SK-N-SH (cell line): ENCODE data around the gene LMX1A. TPM values are rescaled to one million over a fixed set of nuclear protein-coding genes. Genes with fewer than 3 reads are reported as not detected.

Source experiments
- CTCF ChIA-PET: fragments of 300-600, 350-600 bp; formaldehyde crosslinking; extraction: SDS; loops from one replicate; lab custom pipeline; 2021; lab: Yijun Ruan, JAX
- POLR2A ChIA-PET: fragments of 350-600 bp; sonication (Branson Sonifier 250); formaldehyde crosslinking; extraction: SDS; loops from one replicate; lab custom pipeline; 2020; ENCODE audit warnings: antibody characterized with exemption, inconsistent platforms; lab: Yijun Ruan, JAX
- DNase-seq: peaks from one replicate; pipeline ENCODE4 v3.0.0; 2012
- H2AFZ ChIP-seq: fragments of 200-600 bp; sonication (generic); 2 replicates; pipeline ENCODE4 v1.8.1; 2016; ENCODE audit warnings: antibody characterized with exemption, mild to moderate bottlenecking, low read depth
- H3F3A ChIP-seq: fragments of 200-600 bp; sonication (generic); replicated peaks from 2 replicates; pipeline ENCODE3; 2016; ENCODE audit warnings: antibody characterized with exemption, mild to moderate bottlenecking; ENCODE audit not compliant: insufficient read depth
- H3K27ac ChIP-seq, 2 experiments: fragments of 200-500 bp in 1 of 2; fragments of 200-600 bp in 1 of 2; sonication (Bioruptor generic) in 1 of 2; sonication (generic), shearing (Covaris generic) in 1 of 2; 2 replicates each; pipeline versions ENCODE4 v1.5.1 to v1.6.1; 2014 to 2016; ENCODE audit warnings: low read depth in 2 of 2, inconsistent platforms in 1 of 2, low read length in 1 of 2, mild to moderate bottlenecking in 1 of 2, mixed read lengths in 1 of 2
- H3K27me3 ChIP-seq: fragments of 200-600 bp; sonication (generic), shearing (Covaris generic); 2 replicates; pipeline ENCODE4 v1.6.1; 2016; ENCODE audit warnings: mixed run types; ENCODE audit not compliant: insufficient read depth
- H3K36me3 ChIP-seq, 2 experiments: fragments of 200-500 bp in 1 of 2; fragments of 200-600 bp in 1 of 2; sonication (Bioruptor generic) in 1 of 2; sonication (generic) in 1 of 2; replicated peaks in 1 of 2; 2 replicates each; pipeline versions ENCODE3 to v1.5.1; 2014 to 2016; ENCODE audit warnings: low read length in 1 of 2, mild to moderate bottlenecking in 1 of 2; ENCODE audit not compliant: insufficient read depth in 2 of 2, control insufficient read depth in 1 of 2
- H3K4me1 ChIP-seq, 2 experiments: fragments of 200-500 bp in 1 of 2; fragments of 200-600 bp in 1 of 2; sonication (Bioruptor generic) in 1 of 2; sonication (generic), shearing (Covaris generic) in 1 of 2; 2 replicates each; pipeline versions ENCODE4 v1.5.1 to v1.6.1; 2014 to 2016; ENCODE audit warnings: low read depth in 1 of 2, low read length in 1 of 2, mixed run types in 1 of 2; ENCODE audit not compliant: insufficient read depth in 2 of 2, control insufficient read depth in 1 of 2
- H3K4me2 ChIP-seq: fragments of 200-600 bp; sonication (generic), shearing (Covaris generic); 2 replicates; pipeline ENCODE4 v1.6.1; 2017; ENCODE audit warnings: mixed run types
- H3K4me3 ChIP-seq, 2 experiments: fragments of 200-500 bp in 1 of 2; fragments of 200-600 bp in 1 of 2; sonication (Bioruptor generic) in 1 of 2; sonication (generic), shearing (Covaris generic) in 1 of 2; 2 replicates each; pipeline versions ENCODE4 v1.5.1 to v1.8.1; 2014 to 2016; ENCODE audit warnings: low read depth in 2 of 2, inconsistent platforms in 1 of 2, low read length in 1 of 2, mild to moderate bottlenecking in 1 of 2, mixed read lengths in 1 of 2, moderate library complexity in 1 of 2
- H3K79me2 ChIP-seq: fragments of 200-600 bp; sonication (generic); 2 replicates; pipeline ENCODE4 v1.8.1; 2017; ENCODE audit warnings: mild to moderate bottlenecking; ENCODE audit not compliant: insufficient read depth
- H3K9ac ChIP-seq: fragments of 200-600 bp; sonication (generic); 2 replicates; pipeline ENCODE4 v1.6.1; 2017; ENCODE audit warnings: mixed run types
- H3K9me2 ChIP-seq: fragments of 200-600 bp; sonication (generic); 2 replicates; pipeline ENCODE4 v1.6.1; 2017; ENCODE audit warnings: mixed run types
- H3K9me3 ChIP-seq: fragments of 200-600 bp; sonication (generic); 2 replicates; pipeline ENCODE4 v1.6.1; 2017; ENCODE audit warnings: mixed run types, mild to moderate bottlenecking, moderate library complexity
- H4K20me1 ChIP-seq: fragments of 200-600 bp; sonication (generic); 2 replicates; pipeline ENCODE4 v1.6.1; 2017; ENCODE audit warnings: mild to moderate bottlenecking, mixed run types; ENCODE audit not compliant: insufficient read depth
- EZH2phosphoT487 ChIP-seq: fragments of 200-600 bp; sonication (generic); IDR thresholded peaks from 2 replicates; pipeline ENCODE4 v1.6.1; 2017; ENCODE audit warnings: low read depth, mixed run types, mild to moderate bottlenecking, antibody characterized with exemption, moderate library complexity, borderline replicate concordance
- MXI1 ChIP-seq: IDR thresholded peaks from 2 replicates; pipeline ENCODE4 v1.6.1; 2012; ENCODE audit warnings: mild to moderate bottlenecking, low read depth, low read length, improper control_type of control experiment
- TAF1 ChIP-seq: IDR thresholded peaks from 2 replicates; pipeline ENCODE4 v1.6.1; 2012; ENCODE audit warnings: low read depth, mild to moderate bottlenecking, low read length, moderate library complexity, borderline replicate concordance
- TEAD4 ChIP-seq: IDR thresholded peaks from 2 replicates; pipeline ENCODE4 v1.4.0; 2012; ENCODE audit warnings: mild to moderate bottlenecking, borderline replicate concordance; ENCODE audit not compliant: insufficient read depth
- YY1 ChIP-seq: IDR thresholded peaks from 2 replicates; pipeline ENCODE4 v1.4.0; 2012; ENCODE audit warnings: low read depth, mild to moderate bottlenecking
- WGBS: methylation state at CpG from one replicate; pipeline ENCODE4 v1.1.6; 2017; ENCODE audit warnings: low lambda C conversion rate; 5-methylcytosine and 5-hydroxymethylcytosine counted together
- polyA plus RNA-seq, 3 experiments: library from polyadenylated mRNA; depleted of rRNA; stranded (reverse); fragments of >200 nt; gene quantifications; 2 replicates each; pipeline ENCODE4 v1.2.3, GENCODE V29; 2012
- TF ChIP-seq, protein P1 (sequence below): IDR thresholded peaks from 2 replicates; pipeline ENCODE4 v1.6.1; 2012; ENCODE audit warnings: mild to moderate bottlenecking, low read depth, low read length, moderate library complexity

The LMX1A gene
- polyA plus RNA-seq, 1 of the 3 experiments (the other 2 are of a cell fraction) = not detected

DNA sequence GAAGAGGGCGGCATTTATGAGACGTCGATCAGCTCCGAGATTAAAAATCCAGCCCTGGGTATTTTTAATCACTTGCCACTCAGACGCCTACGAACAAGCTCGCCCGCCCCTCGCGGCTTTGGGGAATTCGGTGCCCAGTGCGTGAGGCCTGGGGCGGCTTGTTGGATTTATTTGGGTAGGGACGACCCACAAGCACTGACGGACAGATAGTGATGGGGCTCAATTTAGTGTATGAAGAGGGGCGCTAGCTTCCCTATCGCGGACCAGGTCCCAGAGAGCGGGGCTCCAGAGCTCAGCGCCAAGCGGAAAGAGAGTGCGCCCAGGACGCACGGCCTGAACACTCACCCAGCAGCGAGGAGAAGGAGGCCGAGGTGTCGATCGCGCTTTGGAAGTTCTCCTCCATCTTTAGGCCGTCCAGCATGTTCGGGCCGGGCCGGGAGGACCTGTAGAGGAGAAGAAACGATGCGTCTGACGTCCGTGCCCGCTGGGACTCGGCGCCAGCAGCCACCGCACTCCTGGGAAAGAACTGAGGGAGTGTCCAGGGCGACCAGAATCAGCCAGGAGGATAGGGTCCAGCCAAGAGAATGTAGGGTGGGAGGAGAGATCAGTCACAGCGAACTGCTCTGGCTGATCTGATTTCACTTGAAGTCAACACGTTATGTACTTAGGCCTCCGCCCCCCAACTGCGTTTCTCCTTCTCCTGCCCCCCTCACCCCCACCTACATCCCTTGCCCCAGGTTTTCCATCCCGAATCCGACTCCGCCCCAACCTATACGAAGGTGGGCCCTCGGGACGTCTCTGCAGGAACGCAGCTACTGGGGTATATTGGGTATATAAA is 1.2 kb downstream of the LMX1A start (continued):
- TF ChIP-seq, protein P1, sequence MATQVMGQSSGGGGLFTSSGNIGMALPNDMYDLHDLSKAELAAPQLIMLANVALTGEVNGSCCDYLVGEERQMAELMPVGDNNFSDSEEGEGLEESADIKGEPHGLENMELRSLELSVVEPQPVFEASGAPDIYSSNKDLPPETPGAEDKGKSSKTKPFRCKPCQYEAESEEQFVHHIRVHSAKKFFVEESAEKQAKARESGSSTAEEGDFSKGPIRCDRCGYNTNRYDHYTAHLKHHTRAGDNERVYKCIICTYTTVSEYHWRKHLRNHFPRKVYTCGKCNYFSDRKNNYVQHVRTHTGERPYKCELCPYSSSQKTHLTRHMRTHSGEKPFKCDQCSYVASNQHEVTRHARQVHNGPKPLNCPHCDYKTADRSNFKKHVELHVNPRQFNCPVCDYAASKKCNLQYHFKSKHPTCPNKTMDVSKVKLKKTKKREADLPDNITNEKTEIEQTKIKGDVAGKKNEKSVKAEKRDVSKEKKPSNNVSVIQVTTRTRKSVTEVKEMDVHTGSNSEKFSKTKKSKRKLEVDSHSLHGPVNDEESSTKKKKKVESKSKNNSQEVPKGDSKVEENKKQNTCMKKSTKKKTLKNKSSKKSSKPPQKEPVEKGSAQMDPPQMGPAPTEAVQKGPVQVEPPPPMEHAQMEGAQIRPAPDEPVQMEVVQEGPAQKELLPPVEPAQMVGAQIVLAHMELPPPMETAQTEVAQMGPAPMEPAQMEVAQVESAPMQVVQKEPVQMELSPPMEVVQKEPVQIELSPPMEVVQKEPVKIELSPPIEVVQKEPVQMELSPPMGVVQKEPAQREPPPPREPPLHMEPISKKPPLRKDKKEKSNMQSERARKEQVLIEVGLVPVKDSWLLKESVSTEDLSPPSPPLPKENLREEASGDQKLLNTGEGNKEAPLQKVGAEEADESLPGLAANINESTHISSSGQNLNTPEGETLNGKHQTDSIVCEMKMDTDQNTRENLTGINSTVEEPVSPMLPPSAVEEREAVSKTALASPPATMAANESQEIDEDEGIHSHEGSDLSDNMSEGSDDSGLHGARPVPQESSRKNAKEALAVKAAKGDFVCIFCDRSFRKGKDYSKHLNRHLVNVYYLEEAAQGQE = no peak

DNA sequence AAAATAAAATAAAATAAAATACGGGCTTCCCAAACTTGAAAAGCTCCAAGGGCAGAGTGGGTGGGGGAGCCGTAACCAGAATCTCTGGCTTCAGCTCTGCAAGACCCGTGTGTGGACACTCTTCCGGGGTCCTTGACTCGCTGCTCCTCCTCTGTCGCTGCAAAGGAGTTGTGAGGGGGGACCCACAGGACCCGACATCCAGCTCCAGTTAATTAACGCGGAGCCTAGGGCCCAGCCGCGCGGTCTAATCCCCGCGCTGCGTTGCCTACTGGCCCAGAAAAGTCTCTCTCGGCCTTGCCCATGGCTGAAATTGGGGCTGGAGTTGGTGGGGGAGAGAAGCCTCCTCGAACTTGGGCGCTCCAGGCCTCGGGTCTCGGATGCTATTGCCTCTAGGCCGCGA is 1.8 kb downstream of the LMX1A start:
- Histone ChIP-seq H3K4me2 (no peak overlapping the region), H3K79me2 (no peaks in the 10 kb centered on the region), H2AFZ (no peak overlapping the region), H3K27me3 (peaks cover 52% of the 10 kb centered on the region), H4K20me1 (no peaks in the 10 kb centered on the region), H3K9me2 (no peaks in the 10 kb centered on the region), H3K9ac (no peak overlapping the region), H3K4me3 (no peak overlapping the region), H3F3A (no peaks in the 10 kb centered on the region), H3K27ac (no peak overlapping the region), H3K4me1 (no peaks in the 10 kb centered on the region), H3K9me3 (no peaks in the 10 kb centered on the region), H3K36me3 (no peaks in the 10 kb centered on the region)
- no peak for DNase-seq
- CTCF ChIA-PET = interaction anchor here (0.6 to 7.8 kb wide), 4 partner anchors 9 to 297 kb away, joined by 3 to 75 read pairs (median 4); no protein-coding TSS in a partner anchor
- WGBS = 17% methylated on average over 18 of the region's 22 CpGs
- POLR2A ChIA-PET = no interaction called here
- TF ChIP-seq YY1 (no peak), MXI1 (no peak), TAF1 (no peak), TEAD4 (no peak)

DNA sequence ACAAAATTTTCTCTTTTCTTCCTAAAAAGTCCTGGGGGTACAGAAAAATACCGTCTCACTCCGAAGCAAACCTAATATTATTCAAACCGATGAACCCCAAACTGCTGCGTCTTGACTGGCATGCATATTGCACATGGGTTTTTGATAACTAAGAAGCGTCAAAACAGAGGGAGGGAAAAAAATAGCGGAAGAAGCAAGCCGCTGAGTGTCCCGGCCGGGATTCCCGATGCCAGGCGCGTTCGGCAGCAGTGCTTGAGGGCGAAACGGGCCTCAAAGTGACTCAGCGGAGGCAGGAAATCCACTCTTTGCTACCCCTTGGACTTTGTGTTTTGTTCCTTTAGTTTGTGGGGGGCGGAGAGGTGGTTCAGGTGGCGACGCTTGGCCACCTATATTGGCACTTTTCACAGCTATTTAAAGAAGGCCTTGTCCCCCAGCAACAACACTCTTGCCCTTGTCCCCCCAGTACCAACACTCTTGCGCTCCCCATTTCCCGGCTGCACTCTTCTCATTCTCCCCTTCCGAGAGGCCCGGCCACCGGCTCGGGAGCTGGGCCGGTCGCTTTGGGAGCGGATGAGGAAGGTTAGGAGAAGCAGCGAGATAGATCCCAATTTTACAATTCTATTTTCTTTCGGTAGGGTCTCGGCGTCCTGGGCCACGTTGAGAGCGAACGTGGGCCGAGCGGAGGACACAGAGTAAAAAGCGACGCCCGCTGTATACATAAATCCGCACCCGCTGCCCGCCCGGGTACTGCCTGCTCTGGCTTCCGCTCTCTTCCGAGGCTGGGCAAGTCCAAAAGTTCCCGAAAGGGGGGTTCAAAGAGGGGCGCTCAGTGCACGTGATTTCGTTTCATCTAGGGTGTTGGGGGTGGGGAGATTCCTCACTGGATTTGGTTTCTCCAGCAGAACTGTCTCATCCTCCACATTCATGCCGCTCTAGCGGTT is 2.5 kb downstream of the LMX1A start:
- 15% methylated on average over 52 of the region's 52 CpGs for WGBS
- no peak overlapping the region for H3K4me2 ChIP-seq

More for the DNA sequence above, 2.5 kb downstream of the LMX1A start:
- POLR2A ChIA-PET = no interaction called here
- DNase-seq = no peak
- TF ChIP-seq EZH2phosphoT487 = 0 out of 2 replicates have a peak, but pooled peaks have one; percentile 65
- TF ChIP-seq TAF1 = no peak
- no peaks in the 10 kb centered on the region for H3K9me3 ChIP-seq
- H3K4me3 ChIP-seq = no peak overlapping the region
- no peak overlapping the region for H3K9ac ChIP-seq
- peaks cover 52% of the 10 kb centered on the region for H3K27me3 ChIP-seq
- H3F3A ChIP-seq = no peaks in the 10 kb centered on the region
- no peak overlapping the region for H2AFZ ChIP-seq
- no peak overlapping the region for H3K27ac ChIP-seq
- CTCF ChIA-PET = interaction anchor here (0.9 to 13.2 kb wide), 3 partner anchors 10 to 15 kb away, joined by 4 to 124 read pairs (median 75); no protein-coding TSS in a partner anchor
- H4K20me1 ChIP-seq = no peaks in the 10 kb centered on the region
- no peaks in the 10 kb centered on the region for H3K4me1 ChIP-seq
- no peaks in the 10 kb centered on the region for H3K36me3 ChIP-seq
- H3K9me2 ChIP-seq = no peaks in the 10 kb centered on the region
- no peaks in the 10 kb centered on the region for H3K79me2 ChIP-seq
